Liver (tissue), 3 donors: ENCODE data around the gene SPEN.

ENCODE experiments used
- ATF3 ChIP-seq: IDR thresholded peaks from 2 replicates; pipeline ENCODE4 v1.6.1; 2016; ENCODE audit warnings: antibody characterized with exemption
- CTCF ChIP-seq: fragments of 150-350 bp; IDR thresholded peaks from 2 replicates; pipeline ENCODE4 v1.5.1; 2017; ENCODE audit warnings: improper control_type of control experiment, low read depth, low read length; ENCODE audit not compliant: missing input control
- EGR1 ChIP-seq, 2 donors: IDR thresholded peaks; 2 replicates each; pipeline ENCODE4 v1.6.1; 2016 to 2018; ENCODE audit warnings: antibody characterized with exemption in 2 of 2, low read depth in 2 of 2
- FOXA1 ChIP-seq: IDR thresholded peaks from 2 replicates; pipeline ENCODE4 v1.6.1; 2016; ENCODE audit warnings: antibody characterized with exemption
- JUND ChIP-seq, 2 donors: IDR thresholded peaks; 2 replicates each; pipeline ENCODE4 v1.6.1; 2016; ENCODE audit warnings: antibody characterized with exemption in 2 of 2
- MAX ChIP-seq: IDR thresholded peaks from 2 replicates; pipeline ENCODE4 v1.6.1; 2016; ENCODE audit warnings: antibody characterized with exemption
- RAD21 ChIP-seq, 2 donors: IDR thresholded peaks; 2 replicates each; pipeline ENCODE4 v1.6.1; 2016; ENCODE audit warnings: antibody characterized with exemption in 2 of 2, mild to moderate bottlenecking in 2 of 2
- SP1 ChIP-seq: IDR thresholded peaks from 2 replicates; pipeline ENCODE4 v1.6.1; 2018; ENCODE audit warnings: antibody characterized with exemption, mild to moderate bottlenecking
- TAF1 ChIP-seq: conservative IDR thresholded peaks from 2 replicates; pipeline ENCODE4 v1.6.1; 2016; ENCODE audit warnings: antibody characterized with exemption, mild to moderate bottlenecking
- YY1 ChIP-seq: IDR thresholded peaks from 2 replicates; pipeline ENCODE4 v1.6.1; 2016; ENCODE audit warnings: antibody characterized with exemption, mild to moderate bottlenecking
- ZBTB33 ChIP-seq: IDR thresholded peaks from 2 replicates; pipeline ENCODE4 v1.6.1; 2016; ENCODE audit warnings: antibody characterized with exemption
- donor health status: healthy.
- donor health status: healthy.

GRCh38 chr1:15915991-15916390, 68.5 kb downstream of the SPEN start:
- TF ChIP-seq CTCF: no peak
- TF ChIP-seq TAF1: no peak
- no peak for TF ChIP-seq YY1
- TF ChIP-seq FOXA1: no peak
- TF ChIP-seq EGR1 (IDR thresholded peaks at IDR 0.05; ENCODE audit: low read depth in 2 of 2): no peak
- no peak for TF ChIP-seq MAX
- TF ChIP-seq ATF3: no peak
- TF ChIP-seq RAD21 (IDR thresholded peaks at IDR 0.05): no peak
- TF ChIP-seq ZBTB33: no peak
- no peak for TF ChIP-seq SP1
- no peak for TF ChIP-seq JUND (IDR thresholded peaks at IDR 0.05)
